M059J (cell line): Measurements from ENCODE around the gene DPP9. TPM values are rescaled to one million over a fixed set of nuclear protein-coding genes. Genes with fewer than 3 reads are reported as not detected.
A peak's percentile ranks its signal among the peaks of the same experiment; 100 is the strongest.
"Not testable (repeated sequence)": the region's sequence is repeated elsewhere in the genome, so short reads cannot be mapped to it uniquely, and the experiment has no call there.

Experiments used
- DNase-seq: peaks from one replicate; pipeline ENCODE4 v3.0.0-alpha.2; 2012; ENCODE audit warnings: low read depth
- total RNA-seq: library from RNA; depleted of rRNA; stranded (reverse); fragments of >200 nt; shearing (Covaris generic); gene quantifications from 2 replicates; pipeline ENCODE4 v1.2.3, GENCODE V29; 2014

DPP9 gene
- total RNA-seq, 1 experiment from 2014 or later = 71.4 TPM

DNA sequence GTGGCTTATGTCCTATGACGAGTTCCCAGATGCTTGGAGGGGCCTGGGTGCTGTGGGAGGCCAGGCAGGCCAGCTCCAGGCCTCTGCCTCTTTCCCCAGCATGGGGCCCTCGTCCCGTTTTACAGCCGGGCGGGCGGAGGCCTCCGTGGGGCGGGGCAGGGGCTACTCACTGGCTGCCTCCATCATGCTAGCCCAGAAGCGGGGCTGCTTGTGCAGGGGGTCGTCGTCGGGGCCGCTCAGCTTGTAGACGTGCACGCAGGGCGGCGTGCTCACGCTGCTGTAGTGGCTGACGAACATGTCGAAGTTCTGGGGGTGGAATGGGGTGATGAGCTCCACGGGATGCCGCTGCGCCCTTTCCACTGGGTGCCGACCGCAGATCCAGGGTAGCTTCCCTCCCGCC lies 35.1 kb downstream of the DPP9 start:
- no peak for DNase-seq

GRCh38 chr19:4687396-4687795 lies 36.2 kb downstream of the DPP9 start:
- DNase-seq = no peak

DNA sequence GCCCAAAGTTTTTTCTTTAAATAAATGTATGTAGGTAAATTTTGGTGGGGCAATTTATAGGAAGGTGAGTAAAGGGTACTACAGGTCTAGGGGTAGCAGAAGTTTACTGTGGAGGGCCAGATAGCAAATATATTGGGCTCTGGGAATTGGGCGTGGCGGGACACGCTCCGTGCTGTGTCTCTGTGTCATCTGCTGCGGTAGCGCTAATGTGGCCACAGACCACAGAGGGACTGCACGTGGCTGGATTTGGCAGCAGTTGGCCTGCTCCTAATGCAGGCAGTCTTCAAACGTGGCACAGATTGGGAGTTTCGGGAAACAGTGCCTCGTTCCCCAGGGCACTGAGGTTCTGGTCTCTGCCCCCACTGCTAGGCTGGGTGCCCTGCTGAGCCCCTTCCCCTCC lies 36.9 kb downstream of the DPP9 start:
- no peak for DNase-seq

GRCh38 chr19:4684312-4685095 lies 39.1 kb downstream of the DPP9 start:
- DNase-seq = no peak

- DNase-seq = no peak
Observed at GRCh38 chr19:4682417-4683200, 41.0 kb downstream of the DPP9 start.

DNA sequence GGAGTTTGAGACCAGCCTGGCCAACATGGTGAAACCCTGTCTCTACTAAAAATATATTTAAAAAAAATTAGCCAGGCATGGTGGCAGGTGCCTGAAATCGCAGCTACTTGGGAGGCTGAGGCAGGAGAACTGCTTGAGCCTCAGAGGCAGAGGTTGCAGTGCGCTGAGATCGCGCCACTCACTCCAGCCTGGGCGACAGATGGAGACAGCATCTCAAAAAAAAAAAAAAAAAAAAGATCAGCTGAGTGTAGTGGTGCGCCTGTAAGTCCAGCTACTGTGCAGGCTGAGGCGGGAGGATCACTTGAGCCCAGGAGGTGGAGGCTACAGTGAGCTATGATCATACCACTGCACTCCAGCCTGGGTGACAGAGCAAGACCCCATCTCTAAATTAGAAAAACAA lies 43.6 kb downstream of the DPP9 start:
- DNase-seq = not testable (repeated sequence)

- no peak for DNase-seq
Observed at GRCh38 chr19:4678881-4679790, 44.5 kb downstream of the DPP9 start.

GRCh38 chr19:4676955-4677731 lies 46.5 kb downstream of the DPP9 start:
- peak; percentile 16 for DNase-seq

DNA sequence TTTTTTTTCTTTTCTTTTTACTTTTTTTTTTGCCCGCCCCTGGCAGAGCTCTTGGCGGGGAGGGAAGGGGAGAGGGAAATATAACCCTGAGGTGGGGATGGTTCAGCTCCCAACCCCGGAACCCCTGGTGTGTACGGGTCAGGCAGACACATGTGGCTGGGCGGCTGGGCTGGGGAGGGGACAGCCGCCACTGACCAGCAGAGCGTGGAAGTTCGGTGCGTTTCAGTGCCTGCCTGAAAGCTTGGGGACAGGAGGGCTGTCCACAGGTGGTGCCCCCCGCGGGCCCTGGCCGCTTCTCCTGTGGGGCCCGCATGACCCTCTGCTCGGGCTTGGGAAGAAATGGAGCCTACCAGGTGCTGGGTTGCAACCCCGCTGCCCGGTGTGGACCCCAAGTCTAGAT lies 48.3 kb downstream of the DPP9 start:
- no peak for DNase-seq

- DNase-seq = no peak
Observed at GRCh38 chr19:4673726-4674125, 49.9 kb downstream of the DPP9 start.

DNA sequence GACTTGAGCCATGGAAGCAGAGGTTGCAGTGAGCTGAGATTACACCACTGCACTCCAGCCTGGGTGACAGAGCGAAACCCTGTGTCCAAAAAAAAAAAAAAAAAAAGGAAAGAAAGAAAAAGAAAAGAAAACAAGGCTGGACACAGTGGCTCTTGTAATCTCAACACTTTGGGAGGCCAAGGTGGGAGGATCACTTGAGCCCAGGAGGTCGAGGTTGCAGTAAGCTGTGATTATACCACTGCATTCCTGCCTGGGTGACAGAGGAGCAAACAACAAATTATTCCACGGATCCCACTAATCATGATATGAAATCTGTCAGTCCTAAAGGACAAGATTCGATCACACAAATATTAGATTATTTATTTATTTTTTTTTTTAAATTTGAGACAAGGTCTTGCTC lies 50.4 kb downstream of the DPP9 start:
- DNase-seq = no peak

DNA sequence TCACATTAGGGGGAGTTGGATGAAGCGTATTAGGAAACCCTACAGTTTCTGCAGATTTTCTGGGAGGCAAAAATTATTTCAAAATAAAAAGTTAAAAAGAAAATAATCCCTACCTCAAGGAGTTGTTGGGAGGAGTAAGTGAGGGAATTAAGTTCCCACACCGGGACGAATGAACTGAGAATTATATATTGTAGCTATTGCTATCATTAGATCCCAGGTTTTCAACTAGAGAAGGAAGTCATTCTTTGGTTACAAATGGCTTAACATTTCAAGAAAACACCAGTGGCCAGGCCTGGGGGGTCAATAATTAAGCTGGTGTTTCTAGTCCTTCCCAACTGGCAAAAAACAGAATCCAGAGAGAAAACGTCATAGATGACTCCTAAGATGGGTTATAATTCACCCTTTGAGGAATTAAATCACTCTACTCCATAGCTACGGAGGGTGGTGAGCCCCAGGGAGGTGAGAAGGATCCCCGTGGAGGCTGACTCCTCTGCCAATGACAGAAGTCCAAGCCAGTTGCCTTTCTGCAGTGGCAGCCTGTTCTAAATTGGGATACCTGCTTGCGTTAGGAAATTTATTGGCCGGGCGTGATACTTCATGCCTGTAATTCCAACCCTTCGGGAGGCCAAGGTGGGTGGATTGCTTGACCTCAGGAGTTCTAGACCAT lies 52.3 kb downstream of the DPP9 start:
- DNase-seq = no peak

DNA sequence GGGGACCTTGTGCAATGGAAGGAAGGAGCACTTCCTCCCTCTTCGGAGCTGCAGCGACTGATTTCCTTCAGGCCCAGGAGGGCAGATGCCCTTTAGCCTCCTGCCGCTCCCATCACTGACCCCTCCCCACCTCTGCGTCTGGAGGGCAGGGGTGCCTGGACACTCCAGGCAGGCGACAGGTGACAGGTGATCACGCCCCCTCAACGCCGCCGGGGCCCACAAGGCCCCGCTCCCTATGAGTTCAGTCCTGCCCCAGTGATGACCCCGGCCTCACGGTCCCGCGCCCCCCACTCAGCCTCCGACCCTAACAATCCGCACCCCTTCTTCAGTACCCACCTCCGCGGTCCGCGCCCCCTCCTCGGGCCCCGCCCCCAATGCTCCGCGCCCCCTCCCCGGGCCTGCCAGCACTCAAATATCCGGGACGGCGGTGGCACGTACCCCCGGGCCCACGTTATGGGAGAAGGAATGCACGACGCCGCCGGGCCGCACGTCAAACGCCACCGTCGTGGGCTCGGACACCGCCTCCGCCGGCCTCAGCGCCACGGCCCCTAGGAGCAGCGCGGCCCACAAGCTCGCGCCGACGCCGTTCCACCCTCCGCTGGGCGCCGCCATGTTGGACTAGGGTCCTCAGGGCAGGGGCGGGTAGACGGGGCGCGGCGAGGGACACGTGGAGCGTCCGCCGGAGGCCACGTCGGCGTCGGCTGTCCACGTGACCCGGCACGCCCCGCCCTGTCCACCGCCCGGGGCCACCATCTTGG lies 53.7 kb downstream of the DPP9 start, which contains the start of gene MYDGF:
TSS of gene MYDGF (minus strand) at position 620 of the 758 bp plus-strand sequence. CDS start at position 612, 8 bp downstream.
- peak; percentile 81 for DNase-seq

GRCh38 chr19:4664642-4665041 lies 59.0 kb downstream of the DPP9 start:
- no peak for DNase-seq

- DNase-seq = no peak
Observed at GRCh38 chr19:4662812-4663211, 60.8 kb downstream of the DPP9 start.

- no peak for DNase-seq
Observed at GRCh38 chr19:4662020-4662695, 61.5 kb downstream of the DPP9 start.

DNA sequence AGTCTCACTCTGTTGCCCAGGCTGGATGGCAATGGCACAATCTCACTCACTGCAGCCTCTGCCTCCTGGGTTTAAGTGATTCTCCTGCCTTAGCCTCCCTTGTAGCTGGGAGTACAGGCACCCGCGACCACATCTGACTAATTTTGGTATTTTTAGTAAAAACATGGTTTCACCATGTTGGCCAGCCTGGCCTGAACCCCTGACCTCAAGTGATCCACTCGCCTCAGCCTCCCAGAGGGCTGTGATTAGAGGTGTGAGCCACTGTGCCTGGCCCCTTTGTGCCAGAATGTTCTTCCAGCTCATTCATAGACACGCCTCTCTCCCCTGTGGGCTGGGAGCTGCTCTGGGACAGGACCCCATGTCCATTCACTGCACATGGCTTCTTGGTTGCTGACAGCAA lies 62.6 kb downstream of the DPP9 start:
- DNase-seq = no peak

DNA sequence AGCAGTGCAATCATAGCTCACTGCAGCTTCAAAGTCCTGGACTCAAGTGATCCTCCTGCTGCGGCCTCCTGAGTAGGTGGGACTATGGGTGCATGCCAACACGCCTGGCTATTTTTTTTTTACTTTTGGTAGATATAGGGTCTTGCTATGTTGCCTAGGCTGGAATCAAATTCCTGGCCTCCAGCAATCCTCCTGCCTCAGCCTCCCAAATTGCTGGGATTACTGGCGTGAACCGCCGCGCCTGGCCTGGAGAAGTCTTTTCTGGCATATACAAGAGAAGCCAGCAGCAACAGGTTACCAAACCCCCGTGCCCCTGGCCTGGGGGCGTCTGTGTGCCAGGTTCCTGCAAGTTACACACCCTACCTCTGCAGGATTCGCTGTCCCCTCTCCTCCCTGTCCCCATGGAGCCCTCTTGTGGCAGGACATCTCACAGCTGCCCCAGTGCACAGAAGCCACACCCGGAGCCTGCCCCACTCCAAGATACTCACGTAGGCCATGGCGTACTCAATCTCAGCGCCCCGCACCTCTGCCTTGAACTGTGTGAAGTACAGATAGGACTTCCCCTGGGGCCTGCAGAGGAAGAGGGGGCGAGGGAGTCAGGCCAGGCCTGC lies 63.4 kb downstream of the DPP9 start:
- no peak for DNase-seq

DNA sequence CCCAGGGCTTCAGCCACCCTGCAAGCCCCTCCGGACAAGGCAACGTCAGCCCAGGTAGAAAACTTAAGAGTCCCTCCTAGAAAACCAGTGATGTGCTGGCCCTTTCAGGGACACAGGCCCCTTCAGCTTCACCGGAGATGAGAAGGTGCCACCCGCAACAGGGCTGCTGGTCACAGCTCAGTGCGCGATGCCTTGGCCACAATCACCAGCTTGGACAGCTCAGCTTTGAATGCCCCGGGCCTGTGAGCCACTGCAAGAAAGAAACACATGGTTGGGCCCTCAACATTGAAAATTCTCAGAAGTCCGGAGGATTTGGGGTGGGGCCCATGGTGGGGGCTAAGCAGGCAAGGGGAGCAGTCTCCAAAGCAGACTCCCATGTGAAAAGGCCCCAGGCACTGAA lies 65.8 kb downstream of the DPP9 start:
- DNase-seq = no peak
